Kidney capillary endothelial cell (primary cell): ENCODE data around the gene SF3B5.
"Not testable (repeated sequence)": the region's sequence is repeated elsewhere in the genome, so short reads cannot be mapped to it uniquely, and the experiment has no call there.

Experiments
- DNase-seq: peaks from one replicate; pipeline ENCODE4 v3.0.0-alpha.2; 2018; ENCODE audit warnings: low spot score

Gene SF3B5

GRCh38 chr6:144095134-144096002, at the start of gene SF3B5:
Gene SF3B5 (minus strand): TSS chr6:144095573. CDS start chr6:144095497, 76 bp downstream.
- peak; percentile 99 for DNase-seq

GRCh38 chr6:144144996-144145395, 49.6 kb upstream of the SF3B5 start:
- peak; percentile 65 for DNase-seq

- DNase-seq: no peak
Observed at GRCh38 chr6:144143878-144144277, 48.5 kb upstream of the SF3B5 start.

- no peak for DNase-seq
Observed at GRCh38 chr6:144143106-144143505, 47.7 kb upstream of the SF3B5 start.

GRCh38 chr6:144141470-144141869, 46.1 kb upstream of the SF3B5 start:
- DNase-seq: no peak

- no peak for DNase-seq
Observed at GRCh38 chr6:144140867-144141266, 45.5 kb upstream of the SF3B5 start.

- DNase-seq: no peak
Observed at GRCh38 chr6:144139817-144140216, 44.4 kb upstream of the SF3B5 start.

- DNase-seq: no peak
Observed at GRCh38 chr6:144138542-144138941, 43.2 kb upstream of the SF3B5 start.

- DNase-seq: no peak
Observed at GRCh38 chr6:144134737-144135136, 39.4 kb upstream of the SF3B5 start.

GRCh38 chr6:144134176-144134575, 38.8 kb upstream of the SF3B5 start:
- DNase-seq: no peak

GRCh38 chr6:144133225-144133821, 38.0 kb upstream of the SF3B5 start:
- DNase-seq: no peak

GRCh38 chr6:144132167-144132690, 36.9 kb upstream of the SF3B5 start:
- not testable (repeated sequence) for DNase-seq

- DNase-seq: peak; percentile 86
Observed at GRCh38 chr6:144131248-144131709, 35.9 kb upstream of the SF3B5 start.

GRCh38 chr6:144129469-144129868, 34.1 kb upstream of the SF3B5 start:
- DNase-seq: no peak

GRCh38 chr6:144127097-144127496, 31.7 kb upstream of the SF3B5 start:
- no peak for DNase-seq

- no peak for DNase-seq
Observed at GRCh38 chr6:144123836-144124235, 28.5 kb upstream of the SF3B5 start.

- no peak for DNase-seq
Observed at GRCh38 chr6:144123421-144123820, 28.0 kb upstream of the SF3B5 start.

- no peak for DNase-seq
Observed at GRCh38 chr6:144122861-144123260, 27.5 kb upstream of the SF3B5 start.

GRCh38 chr6:144119376-144119775, 24.0 kb upstream of the SF3B5 start:
- no peak for DNase-seq

GRCh38 chr6:144115219-144115618, 19.8 kb upstream of the SF3B5 start:
- no peak for DNase-seq

- no peak for DNase-seq
Observed at GRCh38 chr6:144113366-144113765, 18.0 kb upstream of the SF3B5 start.

GRCh38 chr6:144110210-144110609, 14.8 kb upstream of the SF3B5 start:
- no peak for DNase-seq

GRCh38 chr6:144106206-144106605, 10.8 kb upstream of the SF3B5 start:
- DNase-seq: no peak
